Fibroblast of the aortic adventitia (primary cell): ENCODE data around the gene GNAL. TPM values are rescaled to one million over a fixed set of nuclear protein-coding genes. Genes with fewer than 3 reads are reported as not detected.

ENCODE experiments used
- DNase-seq: peaks from one replicate; pipeline ENCODE4 v3.0.0-alpha.2; 2010; ENCODE audit warnings: low read depth
- H3K4me3 ChIP-seq: 2 replicates; pipeline ENCODE4 v1.5.1; 2011; ENCODE audit warnings: low read depth, mild to moderate bottlenecking, control low read depth, low read length, moderate library complexity
- CTCF ChIP-seq: IDR thresholded peaks from 2 replicates; pipeline ENCODE4 v1.5.1; 2011; ENCODE audit warnings: mild to moderate bottlenecking, low read length, control low read depth, inconsistent platforms; ENCODE audit not compliant: insufficient read depth
- total RNA-seq: library from RNA; depleted of rRNA; stranded (reverse); fragments of >200 nt; gene quantifications from 2 replicates; pipeline ENCODE4 v1.2.3, GENCODE V29; 2012; ENCODE audit warnings: low replicate concordance

Gene GNAL
- total RNA-seq, 1 donor: 0.63 TPM

- no peak for TF ChIP-seq CTCF
- DNase-seq: no peak
- H3K4me3 ChIP-seq: no peak overlapping the region
Measured at GRCh38 chr18:11877497-11878135, 188.6 kb downstream of the GNAL start.

GRCh38 chr18:11880586-11881304 lies 191.7 kb downstream of the GNAL start:
- DNase-seq: no peak
- no peak overlapping the region for H3K4me3 ChIP-seq
- no peak for TF ChIP-seq CTCF

- TF ChIP-seq CTCF: no peak
- DNase-seq: no peak
- H3K4me3 ChIP-seq: no peak overlapping the region
Measured at GRCh38 chr18:11882636-11883035, 193.6 kb downstream of the GNAL start.

- H3K4me3 ChIP-seq: no peak overlapping the region
- no peak for TF ChIP-seq CTCF
- DNase-seq: no peak
Measured at GRCh38 chr18:11883153-11883552, 194.1 kb downstream of the GNAL start.

GRCh38 chr18:11884396-11885030 lies 195.4 kb downstream of the GNAL start:
- no peak overlapping the region for H3K4me3 ChIP-seq
- no peak for TF ChIP-seq CTCF
- DNase-seq: no peak

GRCh38 chr18:11885278-11885947 lies 196.3 kb downstream of the GNAL start:
- no peak overlapping the region for H3K4me3 ChIP-seq
- TF ChIP-seq CTCF: no peak
- no peak for DNase-seq
